Nephron (organoid): ENCODE data around the gene RGS5.

Source experiments
- H3K27ac Mint-ChIP-seq, 3 experiments: 2 replicates each; pipeline ENCODE4 v1.8.0; 2020; ENCODE audit warnings: mixed read lengths in 3 of 3, mild to moderate bottlenecking in 2 of 3, moderate library complexity in 1 of 3
- H3K27me3 Mint-ChIP-seq: 2 replicates; pipeline ENCODE4 v1.8.0; 2021; ENCODE audit warnings: low read depth, mild to moderate bottlenecking, moderate library complexity, mixed read lengths
- H3K36me3 Mint-ChIP-seq: 2 replicates; pipeline ENCODE4 v1.8.0; 2020; ENCODE audit warnings: low read depth, mixed read lengths
- H3K4me1 Mint-ChIP-seq: 2 replicates; pipeline ENCODE4 v1.8.0; 2020; ENCODE audit warnings: mixed read lengths
- H3K4me3 Mint-ChIP-seq, 3 experiments: 2 replicates each; pipeline ENCODE4 v1.8.0; 2020; ENCODE audit warnings: mild to moderate bottlenecking in 3 of 3, mixed read lengths in 3 of 3, moderate library complexity in 2 of 3
- H3K9me3 Mint-ChIP-seq: 2 replicates; pipeline ENCODE4 v1.8.0; 2020; ENCODE audit warnings: mixed read lengths
- TF ChIP-seq, protein P1 (sequence below), 3 experiments: fragments of 200-600 bp; sonication (generic); IDR thresholded peaks; one replicate each; pipeline ENCODE4 v1.5.0; 2021; ENCODE audit warnings: antibody characterized with exemption in 3 of 3; ENCODE audit not compliant: unreplicated experiment in 3 of 3

RGS5 gene

DNA sequence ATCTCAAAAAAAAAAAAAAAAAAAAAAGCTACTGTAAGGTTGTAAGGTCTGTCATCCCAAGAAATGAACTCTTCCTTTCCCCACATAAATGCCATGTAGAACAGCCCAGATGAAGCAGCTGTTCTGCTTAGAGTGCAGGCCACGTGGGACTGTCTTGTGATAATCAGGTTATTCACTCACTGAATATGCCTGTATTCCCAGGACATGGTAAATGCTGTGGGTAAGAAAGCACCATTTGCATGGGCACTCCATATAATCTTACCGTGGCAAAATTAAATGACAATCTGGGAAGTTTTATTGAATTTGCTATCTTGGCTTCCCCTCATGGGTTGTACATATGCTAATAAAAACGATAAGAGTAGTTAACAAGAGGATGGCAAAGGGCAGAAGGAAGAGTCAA, 13.8 kb downstream of the RGS5 start:
- H3K9me3 Mint-ChIP-seq = no peaks in the 10 kb centered on the region
- TF ChIP-seq, protein P1, sequence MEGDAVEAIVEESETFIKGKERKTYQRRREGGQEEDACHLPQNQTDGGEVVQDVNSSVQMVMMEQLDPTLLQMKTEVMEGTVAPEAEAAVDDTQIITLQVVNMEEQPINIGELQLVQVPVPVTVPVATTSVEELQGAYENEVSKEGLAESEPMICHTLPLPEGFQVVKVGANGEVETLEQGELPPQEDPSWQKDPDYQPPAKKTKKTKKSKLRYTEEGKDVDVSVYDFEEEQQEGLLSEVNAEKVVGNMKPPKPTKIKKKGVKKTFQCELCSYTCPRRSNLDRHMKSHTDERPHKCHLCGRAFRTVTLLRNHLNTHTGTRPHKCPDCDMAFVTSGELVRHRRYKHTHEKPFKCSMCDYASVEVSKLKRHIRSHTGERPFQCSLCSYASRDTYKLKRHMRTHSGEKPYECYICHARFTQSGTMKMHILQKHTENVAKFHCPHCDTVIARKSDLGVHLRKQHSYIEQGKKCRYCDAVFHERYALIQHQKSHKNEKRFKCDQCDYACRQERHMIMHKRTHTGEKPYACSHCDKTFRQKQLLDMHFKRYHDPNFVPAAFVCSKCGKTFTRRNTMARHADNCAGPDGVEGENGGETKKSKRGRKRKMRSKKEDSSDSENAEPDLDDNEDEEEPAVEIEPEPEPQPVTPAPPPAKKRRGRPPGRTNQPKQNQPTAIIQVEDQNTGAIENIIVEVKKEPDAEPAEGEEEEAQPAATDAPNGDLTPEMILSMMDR (IDR thresholded peaks at IDR 0.05; ENCODE audit: unreplicated experiment in 3 of 3) = no peak
- no peaks in the 10 kb centered on the region for H3K4me1 Mint-ChIP-seq
- no peak overlapping the region for H3K27ac Mint-ChIP-seq
- H3K4me3 Mint-ChIP-seq = no peak overlapping the region
- H3K36me3 Mint-ChIP-seq = no peaks in the 10 kb centered on the region
- H3K27me3 Mint-ChIP-seq = no peaks in the 10 kb centered on the region

DNA sequence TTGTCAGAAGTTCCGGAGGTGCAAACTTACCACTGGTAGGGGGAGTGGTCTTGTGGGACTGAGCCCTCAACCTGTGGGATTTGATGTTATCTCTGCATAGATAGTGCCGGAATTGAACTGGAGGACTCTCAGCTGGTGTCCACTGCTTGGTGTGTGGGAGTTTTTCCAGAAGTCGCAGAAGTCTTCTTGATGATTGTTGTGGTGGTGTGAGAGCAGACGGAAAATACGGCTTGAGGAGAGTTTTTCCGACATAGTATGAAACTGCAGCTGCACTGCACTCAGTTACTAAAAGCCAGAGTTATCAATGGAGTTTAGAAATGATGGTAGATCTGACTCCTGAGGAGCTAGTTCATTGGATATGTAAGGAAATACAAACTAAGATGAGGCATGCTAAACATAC, 14.9 kb downstream of the RGS5 start:
- H3K27me3 Mint-ChIP-seq = no peaks in the 10 kb centered on the region
- no peak overlapping the region for H3K4me3 Mint-ChIP-seq
- peak overlapping the region in 2 of 3 experiments; percentile 14 to 51 for H3K27ac Mint-ChIP-seq
- no peaks in the 10 kb centered on the region for H3K4me1 Mint-ChIP-seq
- TF ChIP-seq, protein P1 (IDR thresholded peaks at IDR 0.05; ENCODE audit: unreplicated experiment in 3 of 3) = no peak
- H3K36me3 Mint-ChIP-seq = no peaks in the 10 kb centered on the region
- no peaks in the 10 kb centered on the region for H3K9me3 Mint-ChIP-seq

GRCh38 chr1:163186862-163187261, 15.9 kb downstream of the RGS5 start:
- Mint-ChIP-seq H3K4me1 (no peaks in the 10 kb centered on the region), H3K27me3 (no peaks in the 10 kb centered on the region), H3K36me3 (no peaks in the 10 kb centered on the region), H3K9me3 (no peaks in the 10 kb centered on the region), H3K4me3 (no peak overlapping the region), H3K27ac (no peak overlapping the region)
- TF ChIP-seq, protein P1 (IDR thresholded peaks at IDR 0.05; ENCODE audit: unreplicated experiment in 3 of 3) = no peak

DNA sequence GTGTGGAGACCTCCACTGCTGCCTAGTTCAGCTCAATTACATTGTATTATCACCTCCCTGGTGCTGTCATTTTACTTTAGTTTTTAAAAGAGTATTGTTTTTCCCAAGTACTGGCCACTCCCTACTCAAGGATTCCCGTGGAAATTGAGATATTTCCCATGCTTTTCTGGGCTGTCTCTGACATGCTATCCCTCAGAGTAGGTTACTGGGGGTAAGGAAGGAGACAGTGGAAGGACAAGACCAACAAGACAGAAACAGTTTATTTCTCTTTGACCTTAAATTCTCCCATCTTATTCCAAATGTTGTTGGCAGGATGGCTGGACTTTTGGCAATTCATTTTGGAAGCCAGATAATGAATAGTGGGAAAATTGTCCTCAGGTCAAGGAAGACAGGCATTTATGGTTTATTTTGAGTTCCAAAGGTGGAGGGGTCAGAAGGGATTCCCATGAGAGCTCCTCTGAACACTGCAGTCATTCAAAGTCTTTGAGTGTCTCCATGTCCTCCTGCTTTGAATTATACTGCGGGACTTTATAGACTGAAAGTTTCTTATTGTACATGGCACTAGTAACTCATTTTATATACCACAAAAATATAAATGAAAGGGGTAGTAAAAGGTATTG, 20.3 kb downstream of the RGS5 start:
- Mint-ChIP-seq H3K4me1 (no peaks in the 10 kb centered on the region), H3K36me3 (no peaks in the 10 kb centered on the region), H3K4me3 (no peak overlapping the region), H3K27me3 (no peaks in the 10 kb centered on the region), H3K9me3 (no peaks in the 10 kb centered on the region), H3K27ac (no peak overlapping the region)
- TF ChIP-seq, protein P1 (IDR thresholded peaks at IDR 0.05; ENCODE audit: unreplicated experiment in 3 of 3) = no peak

GRCh38 chr1:163178628-163179027, 24.1 kb downstream of the RGS5 start:
- TF ChIP-seq, protein P1 (IDR thresholded peaks at IDR 0.05; ENCODE audit: unreplicated experiment in 3 of 3) = no peak
- Mint-ChIP-seq H3K27me3 (no peaks in the 10 kb centered on the region), H3K36me3 (no peaks in the 10 kb centered on the region), H3K4me1 (no peaks in the 10 kb centered on the region), H3K27ac (no peak overlapping the region), H3K4me3 (no peak overlapping the region), H3K9me3 (no peaks in the 10 kb centered on the region)

DNA sequence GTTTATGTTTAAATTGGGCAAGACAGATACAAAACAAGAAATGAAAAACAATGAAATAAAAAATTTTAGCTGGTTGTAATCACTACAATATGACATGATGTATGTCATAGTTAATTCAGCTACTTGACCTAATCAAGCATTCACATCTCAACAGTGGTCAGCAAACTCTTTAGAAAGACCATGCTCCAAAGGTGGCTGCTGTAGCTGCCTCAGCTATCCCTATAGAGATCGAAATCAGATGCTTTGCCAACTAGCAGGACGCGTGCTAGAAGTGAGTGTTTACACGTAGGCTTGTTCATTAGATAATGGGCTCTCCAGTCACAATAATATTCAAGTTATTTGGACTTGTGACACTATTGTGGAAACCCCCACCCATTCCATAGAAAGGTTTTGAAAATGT, 25.9 kb downstream of the RGS5 start:
- H3K9me3 Mint-ChIP-seq = no peaks in the 10 kb centered on the region
- H3K4me1 Mint-ChIP-seq = peaks cover 14% of the 10 kb centered on the region
- no peaks in the 10 kb centered on the region for H3K36me3 Mint-ChIP-seq
- no peak overlapping the region for H3K27ac Mint-ChIP-seq
- TF ChIP-seq, protein P1 (IDR thresholded peaks at IDR 0.05; ENCODE audit: unreplicated experiment in 3 of 3) = no peak
- no peak overlapping the region for H3K4me3 Mint-ChIP-seq
- H3K27me3 Mint-ChIP-seq = no peaks in the 10 kb centered on the region
